Astrocyte (in vitro differentiated cells and primary cell): ENCODE data around the gene PTPN6. TPM values are rescaled to one million over a fixed set of nuclear protein-coding genes. Genes with fewer than 3 reads are reported as not detected.
A peak's percentile ranks its signal among the peaks of the same experiment; 100 is the strongest.
"Not testable (repeated sequence)": the region's sequence is repeated elsewhere in the genome, so short reads cannot be mapped to it uniquely, and the experiment has no call there.

ENCODE experiments used
- DNase-seq: peaks from one replicate; pipeline ENCODE4 v3.0.0-alpha.2; 2010; ENCODE audit warnings: low read depth
- FAIRE-seq: peaks from 2 replicates; lab custom pipeline; 2011; peaks lifted over from hg19 to GRCh38; lab: Jason Lieb, UNC
- H2AFZ ChIP-seq: 2 replicates; pipeline ENCODE4 v1.6.0; 2012; ENCODE audit warnings: low read depth, low read length, inconsistent platforms
- H3K27ac ChIP-seq: 2 replicates; pipeline ENCODE4 v1.5.1; 2011; ENCODE audit warnings: low read depth, low read length, inconsistent platforms
- H3K27me3 ChIP-seq: 2 replicates; pipeline ENCODE4 v1.6.0; 2011; ENCODE audit warnings: low read length, inconsistent platforms; ENCODE audit not compliant: insufficient read depth
- H3K36me3 ChIP-seq: 2 replicates; pipeline ENCODE4 v1.5.1; 2011; ENCODE audit warnings: low read length, inconsistent platforms; ENCODE audit not compliant: insufficient read depth
- H3K4me1 ChIP-seq: 2 replicates; pipeline ENCODE4 v1.5.1; 2011; ENCODE audit warnings: low read length, inconsistent platforms; ENCODE audit not compliant: insufficient read depth
- H3K4me2 ChIP-seq: 2 replicates; pipeline ENCODE4 v1.6.0; 2012; ENCODE audit warnings: low read length, inconsistent platforms
- H3K4me3 ChIP-seq: 2 replicates; pipeline ENCODE4 v1.5.1; 2011; ENCODE audit warnings: low read depth, mild to moderate bottlenecking, low read length, inconsistent platforms; ENCODE audit not compliant: insufficient read depth
- H3K79me2 ChIP-seq: 2 replicates; pipeline ENCODE4 v1.6.0; 2012; ENCODE audit warnings: mild to moderate bottlenecking, low read length, inconsistent platforms; ENCODE audit not compliant: insufficient read depth
- H3K9ac ChIP-seq: 2 replicates; pipeline ENCODE4 v1.6.0; 2012; ENCODE audit warnings: mild to moderate bottlenecking, low read length, inconsistent platforms
- H3K9me3 ChIP-seq: 2 replicates; pipeline ENCODE4 v1.5.1; 2012; ENCODE audit warnings: low read depth, mild to moderate bottlenecking, low read length, inconsistent platforms; ENCODE audit not compliant: insufficient read depth
- H4K20me1 ChIP-seq: 2 replicates; pipeline ENCODE4 v1.6.0; 2012; ENCODE audit warnings: low read length, inconsistent platforms; ENCODE audit not compliant: insufficient read depth
- H3K27ac Mint-ChIP-seq: one replicate; pipeline ENCODE4 v1.8.0; 2021; ENCODE audit warnings: mild to moderate bottlenecking, mixed read lengths; ENCODE audit not compliant: unreplicated experiment
- H3K27me3 Mint-ChIP-seq: one replicate; pipeline ENCODE4 v1.8.0; 2021; ENCODE audit warnings: low read depth, mixed read lengths; ENCODE audit not compliant: unreplicated experiment
- H3K36me3 Mint-ChIP-seq: one replicate; pipeline ENCODE4 v1.8.0; 2021; ENCODE audit warnings: low read depth, mixed read lengths; ENCODE audit not compliant: unreplicated experiment
- H3K4me1 Mint-ChIP-seq: one replicate; pipeline ENCODE4 v1.8.0; 2021; ENCODE audit warnings: low read depth, mixed read lengths; ENCODE audit not compliant: unreplicated experiment
- H3K4me3 Mint-ChIP-seq: one replicate; pipeline ENCODE4 v1.8.0; 2021; ENCODE audit warnings: mild to moderate bottlenecking, moderate library complexity, mixed read lengths; ENCODE audit not compliant: unreplicated experiment
- H3K9me3 Mint-ChIP-seq: one replicate; pipeline ENCODE4 v1.8.0; 2021; ENCODE audit warnings: mild to moderate bottlenecking, mixed read lengths; ENCODE audit not compliant: unreplicated experiment
- CTCF ChIP-seq: IDR thresholded peaks from 2 replicates; pipeline ENCODE4 v1.5.1; 2011; ENCODE audit warnings: low read depth, mild to moderate bottlenecking, inconsistent platforms, low read length, moderate library complexity; ENCODE audit not compliant: insufficient read depth
- EZH2 ChIP-seq: IDR thresholded peaks from 2 replicates; pipeline ENCODE4 v1.6.1; 2012; ENCODE audit warnings: mild to moderate bottlenecking, low read length, inconsistent platforms; ENCODE audit not compliant: insufficient read depth
- total RNA-seq: library from RNA; stranded (reverse); gene quantifications from 2 replicates; pipeline ENCODE4 v1.2.1, GENCODE V29; 2021

The PTPN6 gene
- total RNA-seq, 1 donor from 2014 or later = 8.9 TPM

- Mint-ChIP-seq H3K27ac (no peak within 1 kb of the TSS), H3K36me3 (no peaks in the 10 kb centered on the region), H3K27me3 (no peaks in the 10 kb centered on the region), H3K4me1 (no peaks in the 10 kb centered on the region), H3K9me3 (no peaks in the 10 kb centered on the region), H3K4me3 (no peak within 1 kb of the TSS)
- FAIRE-seq = peak; percentile 95
- no peaks in the 10 kb centered on the region for H3K36me3 ChIP-seq
- H3K4me1 ChIP-seq = peaks cover 6% of the 10 kb centered on the region
- peak within 1 kb of the TSS; percentile 78 for H2AFZ ChIP-seq
- TF ChIP-seq EZH2 (no peak), CTCF (no peak)
- peak within 1 kb of the TSS; percentile 84 for H3K9ac ChIP-seq
- H3K27ac ChIP-seq = peak within 1 kb of the TSS; percentile 54
- H3K79me2 ChIP-seq = no peaks in the 10 kb centered on the region
- no peaks in the 10 kb centered on the region for H3K27me3 ChIP-seq
- H3K4me2 ChIP-seq = peak within 1 kb of the TSS; percentile 92
- peak within 1 kb of the TSS; percentile 66 for H3K4me3 ChIP-seq
- no peaks in the 10 kb centered on the region for H4K20me1 ChIP-seq
- H3K9me3 ChIP-seq = no peaks in the 10 kb centered on the region
- DNase-seq = peak; percentile 87
These were observed 46.6 kb upstream of the PTPN6 start, which contains the start of gene LRRC23 for GRCh38 chr12:6904280-6905276. TSS of gene LRRC23 (plus strand) at chr12:6904822. CDS start at chr12:6905634, 812 bp downstream.

GRCh38 chr12:6905414-6906040 lies 45.6 kb upstream of the PTPN6 start:
- Mint-ChIP-seq H3K9me3 (no peaks in the 10 kb centered on the region), H3K4me1 (no peaks in the 10 kb centered on the region), H3K4me3 (no peak overlapping the region), H3K27ac (no peak overlapping the region), H3K36me3 (no peaks in the 10 kb centered on the region), H3K27me3 (no peaks in the 10 kb centered on the region)
- H3K4me1 ChIP-seq = peaks cover 6% of the 10 kb centered on the region
- H3K4me2 ChIP-seq = peak overlapping the region; percentile 92
- H3K27ac ChIP-seq = no peak overlapping the region
- peak overlapping the region; percentile 66 for H3K4me3 ChIP-seq
- peak overlapping the region; percentile 84 for H3K9ac ChIP-seq
- no peaks in the 10 kb centered on the region for H4K20me1 ChIP-seq
- no peaks in the 10 kb centered on the region for H3K9me3 ChIP-seq
- FAIRE-seq (peak; percentile 23), DNase-seq (no peak)
- H3K27me3 ChIP-seq = no peaks in the 10 kb centered on the region
- TF ChIP-seq EZH2 (no peak), CTCF (no peak)
- no peak overlapping the region for H2AFZ ChIP-seq
- no peaks in the 10 kb centered on the region for H3K79me2 ChIP-seq
- no peaks in the 10 kb centered on the region for H3K36me3 ChIP-seq

- not testable (repeated sequence) for FAIRE-seq, H3K36me3 Mint-ChIP-seq, H3K4me3 Mint-ChIP-seq
These were observed 43.0 kb upstream of the PTPN6 start for GRCh38 chr12:6908141-6908540.

More at GRCh38 chr12:6908141-6908540, 43.0 kb upstream of the PTPN6 start:
- not testable (repeated sequence) for H3K27me3 ChIP-seq, H3K79me2 ChIP-seq, H3K4me2 ChIP-seq, H3K9me3 Mint-ChIP-seq, H3K27me3 Mint-ChIP-seq, H3K36me3 ChIP-seq, H2AFZ ChIP-seq, H4K20me1 ChIP-seq, H3K27ac ChIP-seq, H3K27ac Mint-ChIP-seq, H3K4me1 Mint-ChIP-seq, H3K4me3 ChIP-seq, DNase-seq, H3K4me1 ChIP-seq, H3K9me3 ChIP-seq, H3K9ac ChIP-seq
